GM19438 (cell line): Measurements from ENCODE around the gene KLHL12.

Source experiments
- ATAC-seq: cut with Tn5 transposase; IDR thresholded peaks from one replicate; pipeline ENCODE4 v1.9.1; 2021; ENCODE audit warnings: low read depth; ENCODE audit not compliant: unreplicated experiment

The KLHL12 gene

GRCh38 chr1:202888531-202889360 is 38.3 kb downstream of the KLHL12 start, which contains the start of gene RABIF:
TSS of gene RABIF (minus strand) at chr1:202889149. CDS start at chr1:202889098, 51 bp downstream.
- peak; percentile 87 for ATAC-seq

- no peak for ATAC-seq
Observed at GRCh38 chr1:202888221-202888530, 38.9 kb downstream of the KLHL12 start.

- ATAC-seq: no peak
Observed at GRCh38 chr1:202880961-202881460, 46.0 kb downstream of the KLHL12 start.

GRCh38 chr1:202880062-202880461 is 47.0 kb downstream of the KLHL12 start:
- ATAC-seq: no peak

GRCh38 chr1:202879128-202879527 is 47.9 kb downstream of the KLHL12 start:
- no peak for ATAC-seq

GRCh38 chr1:202873026-202873425 is 54.0 kb downstream of the KLHL12 start:
- no peak for ATAC-seq

- ATAC-seq: no peak
Observed at GRCh38 chr1:202871367-202871766, 55.7 kb downstream of the KLHL12 start.

GRCh38 chr1:202862679-202863560 is 64.1 kb downstream of the KLHL12 start:
- ATAC-seq: no peak

GRCh38 chr1:202861420-202862132 is 65.5 kb downstream of the KLHL12 start:
- ATAC-seq: peak; percentile 95

- ATAC-seq: no peak
Observed at GRCh38 chr1:202860744-202861419, 66.2 kb downstream of the KLHL12 start.

- no peak for ATAC-seq
Observed at GRCh38 chr1:202858789-202859414, 68.1 kb downstream of the KLHL12 start.

GRCh38 chr1:202858331-202858730 is 68.7 kb downstream of the KLHL12 start:
- ATAC-seq: no peak

- no peak for ATAC-seq
Observed at GRCh38 chr1:202857136-202857610, 69.9 kb downstream of the KLHL12 start.

- ATAC-seq: no peak
Observed at GRCh38 chr1:202856014-202856413, 71.0 kb downstream of the KLHL12 start.

GRCh38 chr1:202854787-202855186 is 72.2 kb downstream of the KLHL12 start:
- no peak for ATAC-seq

- no peak for ATAC-seq
Observed at GRCh38 chr1:202852163-202852904, 74.7 kb downstream of the KLHL12 start.

- ATAC-seq: no peak
Observed at GRCh38 chr1:202850593-202851362, 76.3 kb downstream of the KLHL12 start.

GRCh38 chr1:202848191-202848542 is 78.9 kb downstream of the KLHL12 start:
- ATAC-seq: no peak
